ENCODE results near the gene FAF2.

FAF2 gene

DNA sequence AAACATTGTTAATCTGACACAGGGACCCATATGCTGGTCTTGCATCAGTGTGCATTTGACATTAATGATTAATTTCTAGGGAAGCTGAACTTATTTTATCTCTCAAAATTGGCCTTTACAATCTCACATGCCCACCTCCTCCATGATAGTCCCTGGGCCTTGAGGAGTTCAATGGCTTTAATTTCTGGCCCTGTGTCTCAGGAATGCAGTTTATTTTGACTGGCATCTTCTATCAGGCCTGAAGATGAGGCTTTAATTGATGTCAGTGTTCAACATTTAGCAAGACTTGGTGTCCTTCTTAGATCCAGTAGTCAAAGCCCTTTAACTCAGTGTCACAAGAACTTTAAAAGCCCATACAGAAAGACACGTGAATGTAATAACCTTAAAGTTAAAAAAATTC is 21.3 kb upstream of the FAF2 start:
- no peak for DNase-seq (ENCODE audit: low read depth in 1 of 2, low spot score in 1 of 2)
- Histone ChIP-seq H3K4me3 (replicated peaks; ENCODE audit: insufficient read depth, low read length) (no peak overlapping the region), H3K27ac (replicated peaks) (no peak overlapping the region), H3K27me3 (ENCODE audit: insufficient read depth, poor library complexity, severe bottlenecking) (no peaks in the 10 kb centered on the region)
- TF ChIP-seq REST (IDR thresholded peaks at IDR 0.05; ENCODE audit: insufficient replicate concordance, low read depth) (no peak), SPI1 (IDR thresholded peaks at IDR 0.05; ENCODE audit: borderline replicate concordance, low read depth) (no peak), POLR2AphosphoS5 (IDR thresholded peaks at IDR 0.05; ENCODE audit: low read depth) (no peak), GABPA (IDR thresholded peaks at IDR 0.05; ENCODE audit: low read depth) (no peak)
- TF ChIP-seq, protein P1, sequence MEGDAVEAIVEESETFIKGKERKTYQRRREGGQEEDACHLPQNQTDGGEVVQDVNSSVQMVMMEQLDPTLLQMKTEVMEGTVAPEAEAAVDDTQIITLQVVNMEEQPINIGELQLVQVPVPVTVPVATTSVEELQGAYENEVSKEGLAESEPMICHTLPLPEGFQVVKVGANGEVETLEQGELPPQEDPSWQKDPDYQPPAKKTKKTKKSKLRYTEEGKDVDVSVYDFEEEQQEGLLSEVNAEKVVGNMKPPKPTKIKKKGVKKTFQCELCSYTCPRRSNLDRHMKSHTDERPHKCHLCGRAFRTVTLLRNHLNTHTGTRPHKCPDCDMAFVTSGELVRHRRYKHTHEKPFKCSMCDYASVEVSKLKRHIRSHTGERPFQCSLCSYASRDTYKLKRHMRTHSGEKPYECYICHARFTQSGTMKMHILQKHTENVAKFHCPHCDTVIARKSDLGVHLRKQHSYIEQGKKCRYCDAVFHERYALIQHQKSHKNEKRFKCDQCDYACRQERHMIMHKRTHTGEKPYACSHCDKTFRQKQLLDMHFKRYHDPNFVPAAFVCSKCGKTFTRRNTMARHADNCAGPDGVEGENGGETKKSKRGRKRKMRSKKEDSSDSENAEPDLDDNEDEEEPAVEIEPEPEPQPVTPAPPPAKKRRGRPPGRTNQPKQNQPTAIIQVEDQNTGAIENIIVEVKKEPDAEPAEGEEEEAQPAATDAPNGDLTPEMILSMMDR (IDR thresholded peaks at IDR 0.05; ENCODE audit: insufficient read depth, low read length), result no peak

- no peak for DNase-seq (ENCODE audit: low read depth in 1 of 2, low spot score in 1 of 2)
- Histone ChIP-seq H3K27me3 (ENCODE audit: insufficient read depth, poor library complexity, severe bottlenecking) (no peaks in the 10 kb centered on the region), H3K4me3 (replicated peaks; ENCODE audit: insufficient read depth, low read length) (no peak overlapping the region), H3K27ac (replicated peaks) (no peak overlapping the region)
- TF ChIP-seq, protein P1 (IDR thresholded peaks at IDR 0.05; ENCODE audit: insufficient read depth, low read length), result no peak
- TF ChIP-seq SPI1 (IDR thresholded peaks at IDR 0.05; ENCODE audit: borderline replicate concordance, low read depth) (no peak), REST (IDR thresholded peaks at IDR 0.05; ENCODE audit: insufficient replicate concordance, low read depth) (no peak), GABPA (IDR thresholded peaks at IDR 0.05; ENCODE audit: low read depth) (no peak), POLR2AphosphoS5 (IDR thresholded peaks at IDR 0.05; ENCODE audit: low read depth) (no peak)
Observed at GRCh38 chr5:176427971-176428370, 20.2 kb upstream of the FAF2 start.

GRCh38 chr5:176429972-176430371 is 18.2 kb upstream of the FAF2 start:
- no peak for DNase-seq (ENCODE audit: low read depth in 1 of 2, low spot score in 1 of 2)
- no peak for TF ChIP-seq REST (IDR thresholded peaks at IDR 0.05; ENCODE audit: insufficient replicate concordance, low read depth)
- no peak for TF ChIP-seq GABPA (IDR thresholded peaks at IDR 0.05; ENCODE audit: low read depth)
- no peak for TF ChIP-seq POLR2AphosphoS5 (IDR thresholded peaks at IDR 0.05; ENCODE audit: low read depth)
- TF ChIP-seq SPI1 (IDR thresholded peaks at IDR 0.05; ENCODE audit: borderline replicate concordance, low read depth), result no peak
- H3K27me3 ChIP-seq (ENCODE audit: insufficient read depth, poor library complexity, severe bottlenecking), result no peaks in the 10 kb centered on the region
- H3K4me3 ChIP-seq (replicated peaks; ENCODE audit: insufficient read depth, low read length), result no peak overlapping the region
- no peak overlapping the region for H3K27ac ChIP-seq (replicated peaks)

All from HL-60 (cell line).